Mesenchymal stem cell (in vitro differentiated cells and primary cell): ENCODE data around the gene FAM118A.
A peak's percentile ranks its signal among the peaks of the same experiment; 100 is the strongest.

Experiments used
- DNase-seq: peaks from one replicate; pipeline ENCODE4 v3.0.0-alpha.2; 2013
- H2AFZ ChIP-seq: one replicate; pipeline ENCODE4 v1.6.1; 2013; ENCODE audit warnings: low read depth, mild to moderate bottlenecking, control low read depth, inconsistent platforms, low read length, moderate library complexity
- H2AK5ac ChIP-seq: 2 replicates; pipeline ENCODE4 v1.6.1; 2013; ENCODE audit warnings: low read length, moderate library complexity, mild to moderate bottlenecking, inconsistent platforms; ENCODE audit not compliant: severe bottlenecking
- H2BK120ac ChIP-seq: one replicate; pipeline ENCODE4 v1.6.1; 2013; ENCODE audit warnings: low read depth, mild to moderate bottlenecking, inconsistent platforms, low read length, moderate library complexity
- H2BK12ac ChIP-seq, 2 experiments: one replicate each; pipeline ENCODE4 v1.6.1; 2013; ENCODE audit warnings: inconsistent platforms in 2 of 2, low read length in 2 of 2, mild to moderate bottlenecking in 2 of 2, moderate library complexity in 2 of 2, control low read depth in 1 of 2
- H2BK15ac ChIP-seq: one replicate; pipeline ENCODE4 v1.6.1; 2013; ENCODE audit warnings: mild to moderate bottlenecking, low read depth, inconsistent platforms; ENCODE audit not compliant: poor library complexity, severe bottlenecking
- H2BK5ac ChIP-seq: 2 replicates; pipeline ENCODE4 v1.6.1; 2013; ENCODE audit warnings: low read depth, mild to moderate bottlenecking, low read length, control low read depth, inconsistent platforms; ENCODE audit not compliant: poor library complexity, severe bottlenecking
- H3K14ac ChIP-seq, 2 experiments: one replicate each; pipeline ENCODE4 v1.6.1; 2013; ENCODE audit warnings: inconsistent platforms in 2 of 2, low read length in 2 of 2, control low read depth in 1 of 2, mild to moderate bottlenecking in 1 of 2, moderate library complexity in 1 of 2
- H3K18ac ChIP-seq, 2 experiments: one replicate each; pipeline ENCODE4 v1.6.1; 2013; ENCODE audit warnings: inconsistent platforms in 2 of 2, low read length in 2 of 2, control low read depth in 1 of 2, low read depth in 1 of 2, mild to moderate bottlenecking in 1 of 2
- H3K23ac ChIP-seq, 2 experiments: one replicate each; pipeline ENCODE4 v1.6.1; 2013; ENCODE audit warnings: inconsistent platforms in 2 of 2, low read length in 2 of 2, mild to moderate bottlenecking in 2 of 2, moderate library complexity in 2 of 2, control low read depth in 1 of 2
- H3K27ac ChIP-seq: 2 replicates; pipeline ENCODE4 v1.5.1; 2013; ENCODE audit warnings: mild to moderate bottlenecking, moderate library complexity, low read length, control low read depth, inconsistent platforms; ENCODE audit not compliant: poor library complexity, severe bottlenecking
- H3K27me3 ChIP-seq, 2 experiments: 2 replicates each; pipeline versions ENCODE4 v1.6.1 to v1.7.0; 2013; ENCODE audit warnings: low read length in 2 of 2, mild to moderate bottlenecking in 2 of 2, moderate library complexity in 2 of 2, control low read depth in 1 of 2, inconsistent platforms in 1 of 2; ENCODE audit not compliant: control insufficient read depth in 1 of 2, insufficient read depth in 1 of 2
- H3K36me3 ChIP-seq, 2 experiments: 2 replicates each; pipeline versions ENCODE4 v1.6.1 to v1.7.0; 2013; ENCODE audit warnings: low read length in 2 of 2, control low read depth in 1 of 2, inconsistent platforms in 1 of 2, low read depth in 1 of 2, mild to moderate bottlenecking in 1 of 2; ENCODE audit not compliant: insufficient read depth in 2 of 2, control insufficient read depth in 1 of 2
- H3K4ac ChIP-seq, 2 experiments: one replicate each; pipeline ENCODE4 v1.6.1; 2013; ENCODE audit warnings: inconsistent platforms in 2 of 2, low read length in 2 of 2, mild to moderate bottlenecking in 2 of 2, moderate library complexity in 2 of 2, control low read depth in 1 of 2, low read depth in 1 of 2
- H3K4me1 ChIP-seq: 2 replicates; pipeline ENCODE4 v1.6.1; 2013; ENCODE audit warnings: low read depth, low read length, control low read depth; ENCODE audit not compliant: control insufficient read depth, insufficient read depth
- H3K4me2 ChIP-seq: 2 replicates; pipeline ENCODE4 v1.6.1; 2013; ENCODE audit warnings: low read length, mild to moderate bottlenecking, inconsistent platforms; ENCODE audit not compliant: poor library complexity, severe bottlenecking
- H3K4me3 ChIP-seq, 2 experiments: 2 replicates each; pipeline versions ENCODE4 v1.5.1 to v1.7.0; 2013; ENCODE audit warnings: low read length in 2 of 2, mild to moderate bottlenecking in 2 of 2, control low read depth in 1 of 2, low read depth in 1 of 2; ENCODE audit not compliant: insufficient read depth in 1 of 2
- H3K79me1 ChIP-seq: replicated peaks from 2 replicates; pipeline ENCODE4 v1.6.1; 2013; ENCODE audit warnings: mild to moderate bottlenecking, control low read depth, low read length, inconsistent platforms; ENCODE audit not compliant: poor library complexity, severe bottlenecking
- H3K9ac ChIP-seq: 2 replicates; pipeline ENCODE4 v1.7.0; 2013; ENCODE audit warnings: mild to moderate bottlenecking, low read length, moderate library complexity
- H3K9me3 ChIP-seq: 2 replicates; pipeline ENCODE4 v1.7.0; 2013; ENCODE audit warnings: mild to moderate bottlenecking, low read length; ENCODE audit not compliant: control insufficient read depth
- H4K8ac ChIP-seq: one replicate; pipeline ENCODE4 v1.6.1; 2013; ENCODE audit warnings: inconsistent platforms, mild to moderate bottlenecking, low read length, moderate library complexity
- H4K91ac ChIP-seq: one replicate; pipeline ENCODE4 v1.6.1; 2013; ENCODE audit warnings: mild to moderate bottlenecking, low read length, inconsistent platforms
- WGBS: methylation state at CpG from one replicate; pipeline ENCODE4 v1.1.7; 2013; ENCODE audit warnings: mixed read lengths; 5-methylcytosine and 5-hydroxymethylcytosine counted together

Gene FAM118A

DNA sequence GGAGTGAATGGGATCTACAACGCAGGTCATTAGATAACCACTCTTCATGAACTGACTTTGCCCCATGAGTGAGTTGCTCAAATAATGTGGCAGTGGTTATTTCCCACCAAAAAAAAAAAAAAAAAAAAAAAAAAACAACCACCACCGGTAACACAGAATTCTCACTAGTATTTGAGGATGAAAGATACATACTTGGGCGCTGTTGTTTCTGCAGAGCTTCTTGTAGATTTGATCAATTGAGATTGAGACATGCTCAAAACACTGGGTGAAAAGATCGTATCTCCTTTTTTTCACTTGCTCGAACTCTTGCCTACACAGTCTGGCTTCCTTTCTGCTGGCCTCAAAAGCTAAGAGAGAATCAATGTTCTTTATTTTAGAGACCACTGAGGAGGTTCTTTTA lies 44.1 kb downstream of the FAM118A start:
- H2BK12ac ChIP-seq: no peak overlapping the region
- no peak overlapping the region for H2AFZ ChIP-seq
- H3K14ac ChIP-seq: no peak overlapping the region
- no peak overlapping the region for H3K4me2 ChIP-seq
- H2BK5ac ChIP-seq: no peak overlapping the region
- no peaks in the 10 kb centered on the region for H3K9me3 ChIP-seq
- H2BK120ac ChIP-seq: no peak overlapping the region
- no peaks in the 10 kb centered on the region for H3K36me3 ChIP-seq
- DNase-seq: no peak
- no peak overlapping the region for H3K27ac ChIP-seq
- no peak overlapping the region for H2AK5ac ChIP-seq
- no peaks in the 10 kb centered on the region for H3K79me1 ChIP-seq
- H3K27me3 ChIP-seq: no peaks in the 10 kb centered on the region
- H3K4ac ChIP-seq: no peak overlapping the region
- H3K23ac ChIP-seq: no peak overlapping the region
- H4K8ac ChIP-seq: no peak overlapping the region
- no peak overlapping the region for H2BK15ac ChIP-seq
- no peak overlapping the region for H3K4me3 ChIP-seq
- H4K91ac ChIP-seq: no peak overlapping the region
- H3K18ac ChIP-seq: no peak overlapping the region
- 100% methylated on average over 1 of the region's 5 CpGs for WGBS
- no peaks in the 10 kb centered on the region for H3K4me1 ChIP-seq
- no peak overlapping the region for H3K9ac ChIP-seq

DNA sequence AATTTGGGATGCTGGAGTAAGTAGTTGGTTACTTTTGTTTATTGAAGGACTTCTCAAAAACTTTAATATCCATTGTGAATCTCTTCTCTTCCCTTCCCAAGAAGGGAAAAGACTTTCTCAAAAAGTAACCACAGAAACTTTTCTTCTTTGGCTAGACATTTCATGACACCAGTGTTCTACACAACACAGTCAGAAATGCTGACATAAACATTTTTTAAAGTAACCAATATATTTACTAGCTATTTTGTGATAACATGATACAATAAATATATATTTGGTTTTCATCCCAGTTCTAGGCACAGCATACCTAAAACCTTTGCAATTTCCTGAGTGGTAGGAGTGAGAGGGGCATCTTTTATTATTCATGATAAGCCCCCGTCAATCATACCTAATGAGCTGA lies 47.8 kb downstream of the FAM118A start:
- no peak overlapping the region for H3K23ac ChIP-seq
- no peaks in the 10 kb centered on the region for H3K36me3 ChIP-seq
- H3K18ac ChIP-seq: no peak overlapping the region
- no peak overlapping the region for H2AK5ac ChIP-seq
- H2AFZ ChIP-seq: no peak overlapping the region
- H2BK120ac ChIP-seq: no peak overlapping the region
- no peak overlapping the region for H2BK5ac ChIP-seq
- no peak overlapping the region for H3K4me2 ChIP-seq
- H3K79me1 ChIP-seq: no peaks in the 10 kb centered on the region
- no peak overlapping the region for H2BK12ac ChIP-seq
- no peak overlapping the region for H2BK15ac ChIP-seq
- no peak overlapping the region for H3K27ac ChIP-seq
- H3K4me3 ChIP-seq: no peak overlapping the region
- H3K4ac ChIP-seq: no peak overlapping the region
- H4K91ac ChIP-seq: no peak overlapping the region
- no peaks in the 10 kb centered on the region for H3K9me3 ChIP-seq
- no peak overlapping the region for H4K8ac ChIP-seq
- H3K14ac ChIP-seq: no peak overlapping the region
- H3K4me1 ChIP-seq: no peaks in the 10 kb centered on the region
- WGBS: 100% methylated on average over 1 of the region's 1 CpG
- H3K27me3 ChIP-seq: peaks cover 6 to 11% of the 10 kb centered on the region in 2 experiments
- H3K9ac ChIP-seq: no peak overlapping the region
- DNase-seq: no peak

DNA sequence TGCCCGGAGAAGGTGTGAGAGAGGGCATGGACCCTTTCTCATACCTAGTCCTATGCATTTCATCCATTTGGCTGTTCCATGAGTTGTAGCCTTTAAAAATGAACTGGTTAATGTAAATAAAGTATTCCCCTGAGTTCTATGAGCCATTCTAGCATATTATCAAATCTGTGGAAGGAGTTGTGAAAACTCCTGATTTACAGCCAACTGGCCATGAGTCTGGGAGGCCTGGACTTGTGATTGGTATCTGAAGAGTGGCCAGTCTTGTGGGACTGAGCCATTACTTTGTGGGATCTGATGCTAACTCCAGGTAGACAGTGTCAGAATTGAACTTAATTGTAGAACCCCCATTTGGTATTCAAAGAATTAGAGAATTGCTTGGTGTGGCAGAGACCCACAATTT lies 48.4 kb downstream of the FAM118A start:
- WGBS: 80% methylated on average over 1 of the region's 1 CpG
- no peak overlapping the region for H3K9ac ChIP-seq
- peaks cover 6 to 12% of the 10 kb centered on the region in 2 experiments for H3K27me3 ChIP-seq
- H3K18ac ChIP-seq: no peak overlapping the region
- no peak overlapping the region for H3K27ac ChIP-seq
- H2AK5ac ChIP-seq: no peak overlapping the region
- H3K9me3 ChIP-seq: no peaks in the 10 kb centered on the region
- H3K4me1 ChIP-seq: no peaks in the 10 kb centered on the region
- H3K36me3 ChIP-seq: no peaks in the 10 kb centered on the region
- H3K4me3 ChIP-seq: no peak overlapping the region
- no peak overlapping the region for H3K23ac ChIP-seq
- H4K8ac ChIP-seq: no peak overlapping the region
- peak; percentile 3 for DNase-seq
- H3K4ac ChIP-seq: no peak overlapping the region
- H2AFZ ChIP-seq: no peak overlapping the region
- no peak overlapping the region for H2BK12ac ChIP-seq
- H4K91ac ChIP-seq: no peak overlapping the region
- no peak overlapping the region for H2BK15ac ChIP-seq
- no peaks in the 10 kb centered on the region for H3K79me1 ChIP-seq
- H2BK5ac ChIP-seq: no peak overlapping the region
- no peak overlapping the region for H2BK120ac ChIP-seq
- no peak overlapping the region for H3K14ac ChIP-seq
- H3K4me2 ChIP-seq: no peak overlapping the region

DNA sequence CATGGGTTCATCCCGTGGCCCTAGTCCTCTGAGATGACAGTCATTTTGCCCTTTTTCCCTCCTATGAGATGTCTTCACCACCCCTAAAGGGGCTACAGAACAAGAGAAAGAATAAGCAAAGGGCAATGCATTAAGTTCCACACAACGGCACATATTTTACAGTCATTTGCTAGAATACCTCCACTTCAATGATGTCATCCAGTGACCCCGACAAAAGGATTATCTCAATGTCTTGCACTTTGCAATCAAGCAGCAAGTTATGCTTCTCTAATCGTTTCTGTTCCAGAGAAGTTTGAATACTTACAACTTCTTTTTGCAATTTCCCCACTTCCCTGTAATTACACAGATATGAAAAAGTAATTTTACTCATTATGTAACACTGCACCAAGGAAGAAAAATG lies 49.9 kb downstream of the FAM118A start:
- Histone ChIP-seq H3K36me3 (no peaks in the 10 kb centered on the region), H3K4me1 (no peaks in the 10 kb centered on the region), H2BK12ac (no peak overlapping the region), H2AK5ac (no peak overlapping the region), H3K18ac (no peak overlapping the region), H3K27me3 (peaks cover 6 to 12% of the 10 kb centered on the region in 2 experiments), H3K79me1 (no peaks in the 10 kb centered on the region), H2BK5ac (no peak overlapping the region), H3K9me3 (no peaks in the 10 kb centered on the region), H2AFZ (no peak overlapping the region), H2BK15ac (no peak overlapping the region), H3K14ac (no peak overlapping the region), H4K8ac (no peak overlapping the region), H4K91ac (no peak overlapping the region), H3K23ac (no peak overlapping the region), H3K4me2 (no peak overlapping the region), H3K4ac (no peak overlapping the region), H2BK120ac (no peak overlapping the region), H3K27ac (no peak overlapping the region), H3K9ac (no peak overlapping the region), H3K4me3 (no peak overlapping the region)
- no peak for DNase-seq
- WGBS: 88% methylated on average over 4 of the region's 4 CpGs
